ENCODE data around the gene PTGR2.
A peak's percentile ranks its signal among the peaks of the same experiment; 100 is the strongest.
"Not testable (repeated sequence)": the region's sequence is repeated elsewhere in the genome, so short reads cannot be mapped to it uniquely, and the experiment has no call there.

Gene PTGR2

DNA sequence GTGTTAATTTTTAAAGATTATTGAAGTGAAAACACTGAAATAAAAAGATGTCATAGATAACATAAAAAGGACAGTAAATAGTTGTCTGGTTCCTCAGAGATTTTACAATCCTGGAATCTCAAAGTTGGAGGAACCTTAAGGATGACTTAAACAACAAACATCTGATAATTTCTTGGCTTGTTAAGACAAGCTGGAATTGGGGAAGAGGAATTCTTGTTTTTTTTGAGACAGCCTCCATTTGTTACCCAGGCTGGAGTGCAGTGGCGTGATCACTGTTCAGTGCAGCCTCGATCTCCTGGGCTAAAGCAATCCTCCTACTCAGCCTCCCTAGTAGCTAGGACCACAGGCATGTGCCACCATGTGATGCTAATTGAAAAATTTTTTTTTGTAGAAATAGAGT lies 37.3 kb downstream of the PTGR2 start:
- H3K4me1 Mint-ChIP-seq = peaks cover 50% of the 10 kb centered on the region

GRCh38 chr14:73889376-73889775 lies 37.7 kb downstream of the PTGR2 start:
- no peak overlapping the region for H3K27ac Mint-ChIP-seq
- peaks cover 48% of the 10 kb centered on the region for H3K4me1 Mint-ChIP-seq
- peaks cover 9% of the 10 kb centered on the region for H3K36me3 Mint-ChIP-seq
- H3K4me3 Mint-ChIP-seq = no peak overlapping the region
- no peaks in the 10 kb centered on the region for H3K9me3 Mint-ChIP-seq
- H3K27me3 Mint-ChIP-seq = no peaks in the 10 kb centered on the region
- no peak for ATAC-seq

More for the DNA sequence above, 37.3 kb downstream of the PTGR2 start:
- Mint-ChIP-seq H3K27me3 (no peaks in the 10 kb centered on the region), H3K9me3 (no peaks in the 10 kb centered on the region), H3K4me3 (peak overlapping the region; percentile 90), H3K27ac (peak overlapping the region; percentile 98), H3K36me3 (peaks cover 5% of the 10 kb centered on the region)
- no peak for ATAC-seq

DNA sequence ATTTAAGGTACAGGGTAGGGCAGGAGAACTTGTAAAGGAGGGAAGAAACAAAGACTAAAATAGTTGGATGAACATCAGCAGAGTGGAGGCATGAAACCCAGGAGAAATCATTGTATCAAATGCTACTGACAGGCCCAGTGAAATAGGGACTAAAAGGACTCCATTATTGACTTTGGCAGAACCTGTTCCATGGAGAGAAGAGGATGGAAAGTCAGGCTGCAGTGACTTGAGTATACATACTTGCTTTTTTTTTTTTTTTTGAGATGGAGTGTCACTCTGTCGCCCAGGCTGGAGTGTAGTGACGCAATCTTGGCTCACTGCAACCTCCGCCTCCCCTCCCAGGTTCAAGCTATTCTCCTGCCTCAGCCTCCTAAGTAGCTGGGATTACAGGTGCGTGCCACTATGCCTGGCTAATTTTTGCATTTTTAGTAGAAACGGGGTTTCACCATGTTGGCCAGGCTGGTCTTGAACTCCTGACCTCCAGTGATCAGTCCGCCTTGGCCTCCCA lies 42.6 kb downstream of the PTGR2 start:
- not testable (repeated sequence) for H3K27me3 Mint-ChIP-seq, H3K27ac Mint-ChIP-seq, H3K4me3 Mint-ChIP-seq, ATAC-seq, H3K9me3 Mint-ChIP-seq
- peaks cover 11% of the 10 kb centered on the region for H3K4me1 Mint-ChIP-seq
- peaks cover 38% of the 10 kb centered on the region for H3K36me3 Mint-ChIP-seq

GRCh38 chr14:73895939-73896338 lies 44.3 kb downstream of the PTGR2 start:
- Mint-ChIP-seq H3K27ac (no peak overlapping the region), H3K27me3 (no peaks in the 10 kb centered on the region), H3K4me1 (peaks cover 6% of the 10 kb centered on the region), H3K9me3 (no peaks in the 10 kb centered on the region), H3K36me3 (peaks cover 44% of the 10 kb centered on the region), H3K4me3 (no peak overlapping the region)
- ATAC-seq = no peak

DNA sequence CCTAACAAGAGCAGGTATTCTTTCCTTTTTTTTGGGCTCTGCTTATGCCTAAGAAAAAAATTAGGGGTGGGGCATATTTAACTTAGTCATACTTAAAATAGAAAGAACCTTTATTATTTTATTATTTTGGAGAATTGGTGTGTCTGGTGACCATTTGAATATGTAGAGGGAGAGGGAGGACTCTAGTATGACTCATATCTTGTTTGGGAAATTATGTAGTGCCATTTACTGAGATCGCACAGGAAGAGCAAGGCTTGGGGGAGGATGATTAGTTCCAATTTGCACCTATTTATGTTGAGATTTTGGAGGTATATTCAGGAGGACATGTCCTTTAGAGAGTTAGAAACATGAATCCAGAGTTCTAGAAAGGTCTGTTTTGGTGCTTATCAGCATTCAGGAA lies 44.9 kb downstream of the PTGR2 start:
- Mint-ChIP-seq H3K27me3 (no peaks in the 10 kb centered on the region), H3K27ac (no peak overlapping the region), H3K9me3 (no peaks in the 10 kb centered on the region), H3K4me3 (no peak overlapping the region), H3K4me1 (peaks cover 5% of the 10 kb centered on the region), H3K36me3 (peaks cover 44% of the 10 kb centered on the region)
- ATAC-seq = no peak

- ATAC-seq = no peak
- Mint-ChIP-seq H3K9me3 (no peaks in the 10 kb centered on the region), H3K4me3 (no peak overlapping the region), H3K27ac (no peak overlapping the region), H3K4me1 (no peaks in the 10 kb centered on the region), H3K36me3 (peaks cover 42% of the 10 kb centered on the region), H3K27me3 (no peaks in the 10 kb centered on the region)
These were observed 51.4 kb downstream of the PTGR2 start for GRCh38 chr14:73903028-73903427.

DNA sequence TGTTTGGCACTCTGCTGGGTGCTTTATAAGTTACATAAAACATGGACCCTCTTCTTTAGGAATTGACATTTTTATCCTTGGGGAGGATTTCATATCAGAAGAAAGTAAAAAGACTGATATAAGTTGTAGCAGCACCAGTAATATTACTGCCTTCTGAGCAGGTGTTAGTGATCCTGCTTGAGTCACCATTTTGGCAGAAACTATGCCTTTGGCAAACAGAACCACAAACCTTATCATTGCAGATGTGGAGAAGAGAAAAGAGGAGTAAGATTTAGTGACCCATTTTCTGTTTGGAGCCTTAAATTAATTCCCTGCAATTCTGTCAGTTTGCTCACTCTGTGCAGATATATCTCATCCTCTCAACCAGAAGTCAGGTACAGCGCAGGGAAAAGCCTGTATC lies 58.0 kb downstream of the PTGR2 start:
- Mint-ChIP-seq H3K9me3 (peaks cover 6% of the 10 kb centered on the region), H3K36me3 (peaks cover 86% of the 10 kb centered on the region), H3K4me1 (no peaks in the 10 kb centered on the region), H3K27me3 (no peaks in the 10 kb centered on the region), H3K27ac (peak overlapping the region; percentile 22), H3K4me3 (no peak overlapping the region)
- no peak for ATAC-seq

DNA sequence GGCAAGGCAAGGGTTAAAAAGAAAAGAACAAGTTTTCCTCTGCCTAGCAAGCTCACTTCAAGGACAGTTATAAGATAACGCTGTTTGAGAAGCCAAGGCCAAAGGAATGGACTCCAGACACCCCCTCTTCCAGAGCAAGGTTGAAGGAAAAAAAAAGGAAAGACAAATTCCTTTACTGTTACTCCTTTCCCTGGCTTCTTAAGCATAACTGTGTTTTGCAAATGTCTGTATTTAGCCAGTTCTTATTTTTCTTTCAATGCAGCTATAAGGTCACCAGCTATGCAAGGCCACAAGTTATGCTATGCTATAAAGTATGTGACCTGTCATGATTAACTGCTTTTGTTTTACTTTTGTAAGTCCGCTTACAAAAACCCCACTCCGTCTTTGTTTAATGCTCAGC lies 61.6 kb downstream of the PTGR2 start:
- H3K27ac Mint-ChIP-seq = no peak overlapping the region
- peaks cover 6% of the 10 kb centered on the region for H3K9me3 Mint-ChIP-seq
- H3K36me3 Mint-ChIP-seq = peaks cover 75% of the 10 kb centered on the region
- no peak overlapping the region for H3K4me3 Mint-ChIP-seq
- peaks cover 10% of the 10 kb centered on the region for H3K4me1 Mint-ChIP-seq
- ATAC-seq = no peak
- no peaks in the 10 kb centered on the region for H3K27me3 Mint-ChIP-seq

- Mint-ChIP-seq H3K36me3 (peaks cover 69% of the 10 kb centered on the region), H3K27ac (no peak overlapping the region), H3K27me3 (no peaks in the 10 kb centered on the region), H3K4me3 (no peak overlapping the region), H3K9me3 (peaks cover 3% of the 10 kb centered on the region), H3K4me1 (peaks cover 10% of the 10 kb centered on the region)
- no peak for ATAC-seq
These were observed 64.7 kb downstream of the PTGR2 start for GRCh38 chr14:73916324-73916723.

- peaks cover 65% of the 10 kb centered on the region for H3K36me3 Mint-ChIP-seq
- H3K4me1 Mint-ChIP-seq = peaks cover 10% of the 10 kb centered on the region
- not testable (repeated sequence) for H3K27ac Mint-ChIP-seq, H3K27me3 Mint-ChIP-seq, ATAC-seq, H3K4me3 Mint-ChIP-seq, H3K9me3 Mint-ChIP-seq
These were observed 67.8 kb downstream of the PTGR2 start for GRCh38 chr14:73919457-73919856.

- H3K4me3 Mint-ChIP-seq = no peak overlapping the region
- ATAC-seq = no peak
- no peaks in the 10 kb centered on the region for H3K9me3 Mint-ChIP-seq
- H3K36me3 Mint-ChIP-seq = peaks cover 84% of the 10 kb centered on the region
- H3K27ac Mint-ChIP-seq = no peak overlapping the region
- H3K27me3 Mint-ChIP-seq = no peaks in the 10 kb centered on the region
- no peaks in the 10 kb centered on the region for H3K4me1 Mint-ChIP-seq
These were observed 72.7 kb downstream of the PTGR2 start for GRCh38 chr14:73924337-73924736.
